Nephron progenitor cell (in vitro differentiated cells): ENCODE measurements around the gene PIGR.
"Not testable (repeated sequence)": the region's sequence is repeated elsewhere in the genome, so short reads cannot be mapped to it uniquely, and the experiment has no call there.

Experiments
- DNase-seq: peaks from one replicate; pipeline ENCODE4 v3.0.0; 2021
- H3K27ac Mint-ChIP-seq: 2 replicates; pipeline ENCODE4 v1.8.0; 2021; ENCODE audit warnings: mild to moderate bottlenecking, moderate library complexity, mixed read lengths
- H3K27me3 Mint-ChIP-seq: 2 replicates; pipeline ENCODE4 v1.8.0; 2021; ENCODE audit warnings: mild to moderate bottlenecking, low read depth, mixed read lengths; ENCODE audit not compliant: poor library complexity
- H3K36me3 Mint-ChIP-seq: 2 replicates; pipeline ENCODE4 v1.8.0; 2021; ENCODE audit warnings: low read depth, mixed read lengths
- H3K4me1 Mint-ChIP-seq: 2 replicates; pipeline ENCODE4 v1.8.0; 2021; ENCODE audit warnings: mixed read lengths
- H3K4me3 Mint-ChIP-seq: 2 replicates; pipeline ENCODE4 v1.8.0; 2021; ENCODE audit warnings: mild to moderate bottlenecking, moderate library complexity, mixed read lengths
- H3K9me3 Mint-ChIP-seq: 2 replicates; pipeline ENCODE4 v1.8.0; 2021; ENCODE audit warnings: mild to moderate bottlenecking, moderate library complexity, mixed read lengths
- TF ChIP-seq, protein P1 (sequence below): fragments of 200-600 bp; sonication (generic); IDR thresholded peaks from 2 replicates; pipeline ENCODE4 v1.5.0; 2021; ENCODE audit warnings: antibody characterized with exemption

PIGR gene

DNA sequence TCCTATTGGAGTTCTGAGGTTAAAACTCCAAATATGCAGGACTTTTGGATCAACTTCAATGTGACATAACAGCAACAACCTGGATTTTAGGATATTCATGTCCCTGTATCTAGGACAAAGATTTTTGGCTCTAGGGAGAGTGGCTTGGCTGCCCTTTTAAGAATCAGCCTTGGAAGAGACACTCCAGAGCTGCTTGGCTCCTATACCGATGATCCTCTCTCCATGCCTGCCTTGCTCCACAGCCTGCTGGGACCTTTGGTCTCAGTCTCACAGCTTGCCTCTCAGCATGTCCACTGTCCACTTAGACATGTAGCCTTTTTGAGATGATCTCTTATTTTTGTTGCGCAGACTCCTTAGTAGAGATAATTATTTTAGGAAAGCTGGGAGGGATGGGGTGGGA lies 20.0 kb downstream of the PIGR start:
- TF ChIP-seq, protein P1, sequence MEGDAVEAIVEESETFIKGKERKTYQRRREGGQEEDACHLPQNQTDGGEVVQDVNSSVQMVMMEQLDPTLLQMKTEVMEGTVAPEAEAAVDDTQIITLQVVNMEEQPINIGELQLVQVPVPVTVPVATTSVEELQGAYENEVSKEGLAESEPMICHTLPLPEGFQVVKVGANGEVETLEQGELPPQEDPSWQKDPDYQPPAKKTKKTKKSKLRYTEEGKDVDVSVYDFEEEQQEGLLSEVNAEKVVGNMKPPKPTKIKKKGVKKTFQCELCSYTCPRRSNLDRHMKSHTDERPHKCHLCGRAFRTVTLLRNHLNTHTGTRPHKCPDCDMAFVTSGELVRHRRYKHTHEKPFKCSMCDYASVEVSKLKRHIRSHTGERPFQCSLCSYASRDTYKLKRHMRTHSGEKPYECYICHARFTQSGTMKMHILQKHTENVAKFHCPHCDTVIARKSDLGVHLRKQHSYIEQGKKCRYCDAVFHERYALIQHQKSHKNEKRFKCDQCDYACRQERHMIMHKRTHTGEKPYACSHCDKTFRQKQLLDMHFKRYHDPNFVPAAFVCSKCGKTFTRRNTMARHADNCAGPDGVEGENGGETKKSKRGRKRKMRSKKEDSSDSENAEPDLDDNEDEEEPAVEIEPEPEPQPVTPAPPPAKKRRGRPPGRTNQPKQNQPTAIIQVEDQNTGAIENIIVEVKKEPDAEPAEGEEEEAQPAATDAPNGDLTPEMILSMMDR, result no peak
- Mint-ChIP-seq H3K36me3 (no peaks in the 10 kb centered on the region), H3K4me3 (no peak overlapping the region), H3K4me1 (peaks cover 8% of the 10 kb centered on the region), H3K27me3 (peaks cover 8% of the 10 kb centered on the region), H3K9me3 (no peaks in the 10 kb centered on the region), H3K27ac (no peak overlapping the region)
- DNase-seq, result no peak

DNA sequence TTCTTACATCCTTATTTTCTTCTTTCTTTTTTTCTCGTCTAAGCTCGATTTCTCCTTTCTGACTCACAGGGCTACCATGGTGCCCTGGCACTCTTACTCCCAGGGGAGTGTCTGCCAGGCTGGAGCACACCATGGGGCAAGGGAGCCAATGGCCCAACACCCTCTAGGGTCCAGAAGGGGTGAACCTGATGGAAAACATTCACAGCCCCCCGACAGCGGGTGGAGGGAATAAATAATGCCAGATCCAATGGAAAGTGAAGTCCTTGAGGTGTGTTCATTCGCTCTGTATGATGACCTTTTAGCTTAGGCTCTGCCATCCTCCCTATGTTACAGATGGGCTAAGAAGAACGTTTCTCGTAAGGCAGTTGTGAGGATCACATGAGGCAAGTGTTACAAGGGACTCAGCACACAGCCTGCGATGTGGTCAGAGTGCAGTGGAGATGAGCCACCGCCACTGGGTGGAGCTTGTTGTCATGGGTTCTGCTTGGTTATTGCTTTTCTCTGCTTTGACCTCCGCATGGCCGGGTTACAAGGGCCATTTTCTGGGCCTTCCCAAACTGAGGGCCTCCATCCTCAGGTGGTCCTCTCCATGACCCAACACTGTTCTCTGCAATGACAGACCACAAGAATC lies 21.0 kb downstream of the PIGR start:
- H3K27me3 Mint-ChIP-seq, result peaks cover 7% of the 10 kb centered on the region
- H3K27ac Mint-ChIP-seq, result no peak overlapping the region
- TF ChIP-seq, protein P1, result no peak
- DNase-seq, result no peak
- no peaks in the 10 kb centered on the region for H3K36me3 Mint-ChIP-seq
- no peak overlapping the region for H3K4me3 Mint-ChIP-seq
- H3K9me3 Mint-ChIP-seq, result no peaks in the 10 kb centered on the region
- H3K4me1 Mint-ChIP-seq, result peaks cover 5% of the 10 kb centered on the region

DNA sequence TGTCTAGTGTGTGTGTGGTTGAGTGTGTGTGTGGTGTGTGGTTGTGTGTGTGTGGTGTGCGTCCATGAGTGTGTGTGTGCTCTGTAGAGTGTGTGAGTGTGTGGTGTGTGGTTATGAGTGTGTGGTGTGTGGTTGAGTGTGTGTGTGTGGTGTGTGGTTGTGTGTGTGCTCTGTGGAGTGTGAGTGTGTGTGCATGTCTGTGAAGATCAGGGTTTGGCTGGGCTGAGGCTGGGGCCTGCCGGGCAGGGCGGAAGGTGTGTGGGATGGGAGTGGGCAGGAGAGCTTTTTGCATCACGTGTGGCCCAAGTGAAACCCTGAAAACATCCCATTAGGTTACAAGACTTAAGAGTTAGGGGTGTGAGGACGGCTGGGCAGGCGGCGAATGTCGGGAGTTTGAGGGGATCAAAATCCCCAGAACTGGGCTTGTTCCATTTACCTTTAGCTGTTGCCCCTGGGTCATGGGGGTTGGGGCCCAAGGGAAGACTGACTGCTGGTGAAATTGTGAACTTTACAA lies 21.6 kb downstream of the PIGR start:
- TF ChIP-seq, protein P1, result no peak
- Mint-ChIP-seq H3K4me1 (peaks cover 3% of the 10 kb centered on the region), H3K36me3 (no peaks in the 10 kb centered on the region)

DNA sequence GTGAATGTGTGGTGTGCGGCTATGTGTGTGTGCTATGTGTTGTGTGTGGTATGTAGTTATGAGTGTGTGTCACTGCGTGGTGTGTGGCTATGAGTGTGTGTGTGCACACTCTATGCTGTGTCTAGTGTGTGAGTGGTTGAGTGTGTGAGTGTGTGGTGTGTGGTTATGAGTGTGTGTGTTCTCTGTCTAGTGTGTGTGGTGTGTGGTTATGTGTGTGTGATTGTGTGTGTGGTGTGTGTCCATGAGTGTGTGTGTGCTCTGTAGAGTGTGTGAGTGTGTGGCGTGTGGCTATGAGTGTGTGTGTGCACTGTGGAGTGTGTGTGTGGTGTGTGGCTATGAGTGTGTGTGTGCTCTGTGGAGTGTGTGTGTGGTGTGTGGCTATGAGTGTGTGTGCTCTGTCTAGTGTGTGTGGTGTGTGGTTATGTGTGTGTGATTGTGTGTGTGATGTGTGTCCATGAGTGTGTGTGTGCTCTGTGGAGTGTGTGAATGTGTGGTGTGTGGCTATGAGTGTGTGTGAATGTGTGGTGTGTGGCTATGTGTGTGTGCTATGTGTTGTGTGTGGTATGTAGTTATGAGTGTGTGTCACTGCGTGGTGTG lies 22.2 kb downstream of the PIGR start:
- not testable (repeated sequence) for H3K9me3 Mint-ChIP-seq, H3K27ac Mint-ChIP-seq, H3K27me3 Mint-ChIP-seq, DNase-seq, H3K4me3 Mint-ChIP-seq, H3K36me3 Mint-ChIP-seq, H3K4me1 Mint-ChIP-seq

More for the DNA sequence above, 21.6 kb downstream of the PIGR start:
- H3K4me3 Mint-ChIP-seq, result no peak overlapping the region
- DNase-seq, result no peak
- peaks cover 2% of the 10 kb centered on the region for H3K27me3 Mint-ChIP-seq
- no peaks in the 10 kb centered on the region for H3K9me3 Mint-ChIP-seq
- no peak overlapping the region for H3K27ac Mint-ChIP-seq

DNA sequence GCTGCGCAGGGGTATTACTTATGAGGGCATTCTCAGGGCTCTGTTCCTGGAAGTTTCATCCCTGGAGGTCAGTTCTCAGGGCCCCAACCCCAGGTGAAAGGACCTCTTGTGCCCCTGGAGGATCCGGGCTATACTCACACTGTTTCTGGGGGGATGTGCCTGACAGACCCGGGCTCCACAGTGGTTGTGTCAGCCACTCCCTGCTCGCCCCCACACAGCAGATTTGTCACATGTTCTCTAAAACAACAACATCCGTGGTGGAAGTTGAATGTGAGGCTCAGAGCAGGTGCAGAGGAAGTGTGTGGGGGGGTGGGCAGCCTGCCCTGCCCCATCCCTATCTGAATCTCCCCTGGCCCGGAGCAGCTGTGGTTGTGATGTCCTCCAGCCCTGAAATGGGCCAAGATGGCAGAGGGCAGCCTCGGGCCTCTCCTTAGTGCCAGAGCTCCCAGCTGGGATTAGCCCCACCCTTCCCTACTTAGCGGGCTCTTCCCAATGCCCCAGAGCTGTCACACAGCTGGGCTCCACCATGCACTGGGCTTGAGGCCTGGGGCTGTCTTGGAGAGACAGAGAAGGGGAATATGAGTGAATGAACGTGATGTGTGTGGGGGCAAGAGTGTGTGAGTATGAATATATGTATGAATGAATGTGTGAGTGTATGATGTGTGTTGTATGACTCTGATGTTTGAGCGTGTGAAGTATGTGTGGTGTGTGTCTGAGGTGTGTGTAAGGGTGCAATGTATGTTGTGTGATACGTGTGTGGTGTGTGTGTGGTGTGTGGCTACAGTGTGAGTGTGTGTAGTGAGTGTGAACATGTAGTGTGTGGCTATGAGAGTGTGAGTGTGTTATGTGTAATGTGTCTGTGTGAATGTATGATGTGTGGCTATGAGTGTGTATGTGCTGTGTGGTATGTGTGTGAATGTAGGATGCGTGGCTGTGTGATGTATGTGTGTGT lies 23.0 kb downstream of the PIGR start:
- H3K27ac Mint-ChIP-seq, result no peak overlapping the region
- TF ChIP-seq, protein P1, result no peak

DNA sequence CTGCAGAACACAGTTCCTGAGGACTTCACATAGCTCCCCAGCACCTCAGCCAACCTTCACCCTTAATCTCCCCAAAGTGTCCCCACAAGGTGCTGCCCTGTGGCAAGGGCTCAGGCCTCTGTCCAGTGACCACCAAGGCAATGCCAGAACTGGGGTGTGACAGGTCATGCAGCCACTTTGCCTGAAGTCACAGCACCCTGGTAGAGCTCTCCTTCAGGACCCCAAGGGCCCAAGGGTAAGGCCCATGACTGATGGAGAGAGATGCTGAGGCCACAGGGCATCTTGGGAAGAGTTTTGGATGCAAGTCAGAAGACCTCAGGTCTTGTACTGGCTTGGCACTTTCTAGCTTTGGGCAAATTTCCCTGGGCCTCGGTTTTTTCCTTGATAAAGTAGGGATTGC lies 23.7 kb downstream of the PIGR start:
- Mint-ChIP-seq H3K4me1 (no peaks in the 10 kb centered on the region), H3K9me3 (no peaks in the 10 kb centered on the region), H3K4me3 (no peak overlapping the region), H3K36me3 (no peaks in the 10 kb centered on the region), H3K27me3 (peaks cover 3% of the 10 kb centered on the region), H3K27ac (no peak overlapping the region)
- TF ChIP-seq, protein P1, result no peak
- DNase-seq, result no peak

More for the DNA sequence above, 23.0 kb downstream of the PIGR start:
- Mint-ChIP-seq H3K4me3 (no peak overlapping the region), H3K27me3 (peaks cover under 1% of the 10 kb centered on the region), H3K36me3 (no peaks in the 10 kb centered on the region), H3K4me1 (no peaks in the 10 kb centered on the region), H3K9me3 (no peaks in the 10 kb centered on the region)
- DNase-seq, result no peak
